HG03457 (cell line): ENCODE measurements around the gene ZNF567.
A peak's percentile ranks its signal among the peaks of the same experiment; 100 is the strongest.
"Not testable (repeated sequence)": the region's sequence is repeated elsewhere in the genome, so short reads cannot be mapped to it uniquely, and the experiment has no call there.

Source experiments
- ATAC-seq: cut with Tn5 transposase; IDR thresholded peaks from one replicate; pipeline ENCODE4 v1.9.1; 2021; ENCODE audit warnings: moderate number of reproducible peaks; ENCODE audit not compliant: unreplicated experiment

ZNF567 gene

GRCh38 chr19:36687214-36688056 lies at the start of gene ZNF567:
TSS of gene ZNF567 (plus strand) at chr19:36687612. CDS start at chr19:36694868, 7,256 bp downstream.
- peak; percentile 82 for ATAC-seq

- ATAC-seq: no peak
Observed at GRCh38 chr19:36638862-36639510, 48.4 kb upstream of the ZNF567 start.

GRCh38 chr19:36646746-36647145 lies 40.7 kb upstream of the ZNF567 start:
- ATAC-seq: no peak

GRCh38 chr19:36652958-36653357 lies 34.5 kb upstream of the ZNF567 start:
- no peak for ATAC-seq

GRCh38 chr19:36665832-36666231 lies 21.6 kb upstream of the ZNF567 start:
- no peak for ATAC-seq

GRCh38 chr19:36668646-36669045 lies 18.8 kb upstream of the ZNF567 start:
- ATAC-seq: no peak

GRCh38 chr19:36672368-36672767 lies 15.0 kb upstream of the ZNF567 start:
- ATAC-seq: no peak

GRCh38 chr19:36674201-36674600 lies 13.2 kb upstream of the ZNF567 start:
- no peak for ATAC-seq

- ATAC-seq: no peak
Observed at GRCh38 chr19:36679455-36679854, 8.0 kb upstream of the ZNF567 start.

GRCh38 chr19:36685835-36686234 lies 1.6 kb upstream of the ZNF567 start:
- no peak for ATAC-seq

GRCh38 chr19:36686365-36687213 lies 823 bp upstream of the ZNF567 start:
- peak; percentile 28 for ATAC-seq

GRCh38 chr19:36688058-36688457 lies 646 bp downstream of the ZNF567 start:
- no peak for ATAC-seq

GRCh38 chr19:36707134-36707533 lies 19.7 kb downstream of the ZNF567 start:
- ATAC-seq: no peak

- no peak for ATAC-seq
Observed at GRCh38 chr19:36709423-36709822, 22.0 kb downstream of the ZNF567 start.

GRCh38 chr19:36719687-36720556 lies 32.5 kb downstream of the ZNF567 start:
- no peak for ATAC-seq

GRCh38 chr19:36736166-36736565 lies 48.8 kb downstream of the ZNF567 start:
- ATAC-seq: not testable (repeated sequence)

GRCh38 chr19:36745870-36746269 lies 58.5 kb downstream of the ZNF567 start:
- no peak for ATAC-seq

- no peak for ATAC-seq
Observed at GRCh38 chr19:36747750-36748149, 60.3 kb downstream of the ZNF567 start.

GRCh38 chr19:36748431-36749275 lies 61.2 kb downstream of the ZNF567 start:
- no peak for ATAC-seq
